Activated T-cell treated with anti-CD3 and anti-CD28 coated beads, Interleukin-2, amount 50 U/mL, for 24 hours (primary cell): ENCODE results near the gene CLPTM1.
A peak's percentile ranks its signal among the peaks of the same experiment; 100 is the strongest.

ENCODE experiments used
- DNase-seq: peaks from one replicate; pipeline ENCODE4 v3.0.0-alpha.2; 2020
- H3K27ac Mint-ChIP-seq: 2 replicates; pipeline ENCODE4 v1.8.0; 2020; ENCODE audit warnings: mild to moderate bottlenecking, mixed read lengths
- H3K27me3 Mint-ChIP-seq: 2 replicates; pipeline ENCODE4 v1.8.0; 2020; ENCODE audit warnings: mixed read lengths
- H3K36me3 Mint-ChIP-seq: 2 replicates; pipeline ENCODE4 v1.8.0; 2020; ENCODE audit warnings: low read depth, mixed read lengths
- H3K4me1 Mint-ChIP-seq: 2 replicates; pipeline ENCODE4 v1.8.0; 2020; ENCODE audit warnings: low read depth, mixed read lengths
- H3K4me3 Mint-ChIP-seq: 2 replicates; pipeline ENCODE4 v1.8.0; 2020; ENCODE audit warnings: mild to moderate bottlenecking, moderate library complexity, mixed read lengths
- H3K9me3 Mint-ChIP-seq: 2 replicates; pipeline ENCODE4 v1.8.0; 2020; ENCODE audit warnings: mixed read lengths

Gene CLPTM1

GRCh38 chr19:45001087-45001739, 46.0 kb downstream of the CLPTM1 start, which contains the start of gene RELB:
TSS of gene RELB (plus strand) at chr19:45001464. CDS start at chr19:45001580, 116 bp downstream.
- Mint-ChIP-seq H3K27me3 (no peaks in the 10 kb centered on the region), H3K27ac (peak within 1 kb of the TSS; percentile 99), H3K4me1 (peaks cover 29% of the 10 kb centered on the region), H3K9me3 (no peaks in the 10 kb centered on the region), H3K4me3 (peak within 1 kb of the TSS; percentile 95), H3K36me3 (peaks cover 42% of the 10 kb centered on the region)
- peak; percentile 99 for DNase-seq

GRCh38 chr19:45003485-45003884, 48.3 kb downstream of the CLPTM1 start:
- H3K9me3 Mint-ChIP-seq, result no peaks in the 10 kb centered on the region
- H3K27ac Mint-ChIP-seq, result peak overlapping the region; percentile 63
- H3K27me3 Mint-ChIP-seq, result no peaks in the 10 kb centered on the region
- no peak for DNase-seq
- H3K4me3 Mint-ChIP-seq, result peak overlapping the region; percentile 39
- H3K36me3 Mint-ChIP-seq, result peaks cover 62% of the 10 kb centered on the region
- peaks cover 31% of the 10 kb centered on the region for H3K4me1 Mint-ChIP-seq

GRCh38 chr19:45005787-45006186, 50.6 kb downstream of the CLPTM1 start:
- Mint-ChIP-seq H3K4me3 (no peak overlapping the region), H3K36me3 (peaks cover 81% of the 10 kb centered on the region), H3K27ac (peak overlapping the region; percentile 19), H3K9me3 (no peaks in the 10 kb centered on the region), H3K4me1 (peaks cover 20% of the 10 kb centered on the region), H3K27me3 (no peaks in the 10 kb centered on the region)
- no peak for DNase-seq

- Mint-ChIP-seq H3K9me3 (no peaks in the 10 kb centered on the region), H3K27me3 (no peaks in the 10 kb centered on the region), H3K4me3 (no peak overlapping the region), H3K4me1 (peaks cover 5% of the 10 kb centered on the region), H3K27ac (no peak overlapping the region), H3K36me3 (peaks cover 80% of the 10 kb centered on the region)
- DNase-seq, result no peak
Observed at GRCh38 chr19:45008552-45008951, 53.4 kb downstream of the CLPTM1 start.

DNA sequence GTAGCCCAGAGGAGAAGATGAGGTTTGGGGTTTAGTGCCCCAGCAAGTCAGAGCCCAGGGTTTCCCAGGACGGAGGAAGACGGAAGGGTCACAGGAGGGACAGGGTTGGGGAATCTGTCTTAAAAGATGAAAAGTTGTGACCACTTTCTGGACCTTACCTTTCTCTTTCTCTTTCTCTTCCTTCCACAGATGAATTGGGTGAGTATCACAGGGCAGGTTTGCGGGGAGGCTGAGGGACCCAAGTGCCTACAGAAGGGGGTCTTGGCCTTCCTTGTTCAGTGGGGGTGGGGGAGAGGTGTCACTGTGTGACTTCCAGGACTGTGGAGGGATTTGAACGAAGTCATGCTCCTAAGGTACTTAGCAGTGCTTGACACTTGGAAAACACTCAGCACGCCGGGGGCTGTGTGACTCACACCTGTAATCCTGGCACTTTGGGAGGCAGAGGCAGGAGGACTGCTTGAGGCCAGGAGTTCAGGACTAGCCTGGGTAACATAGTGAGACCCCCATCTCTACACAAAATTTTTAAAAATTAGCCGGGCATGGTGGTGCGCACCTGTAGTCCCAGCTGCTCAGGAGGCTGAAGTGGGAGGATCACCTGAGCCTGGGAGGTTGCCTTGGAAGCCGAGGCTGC, 54.6 kb downstream of the CLPTM1 start:
- Mint-ChIP-seq H3K4me3 (no peak overlapping the region), H3K27me3 (no peaks in the 10 kb centered on the region), H3K4me1 (peaks cover 5% of the 10 kb centered on the region), H3K36me3 (peaks cover 80% of the 10 kb centered on the region), H3K27ac (peak overlapping the region; percentile 61), H3K9me3 (no peaks in the 10 kb centered on the region)
- DNase-seq, result no peak

- DNase-seq, result no peak
- H3K4me3 Mint-ChIP-seq, result no peak overlapping the region
- peaks cover 7% of the 10 kb centered on the region for H3K4me1 Mint-ChIP-seq
- no peaks in the 10 kb centered on the region for H3K27me3 Mint-ChIP-seq
- peak overlapping the region; percentile 32 for H3K27ac Mint-ChIP-seq
- no peaks in the 10 kb centered on the region for H3K9me3 Mint-ChIP-seq
- peaks cover 82% of the 10 kb centered on the region for H3K36me3 Mint-ChIP-seq
Observed at GRCh38 chr19:45010306-45010705, 55.1 kb downstream of the CLPTM1 start.

DNA sequence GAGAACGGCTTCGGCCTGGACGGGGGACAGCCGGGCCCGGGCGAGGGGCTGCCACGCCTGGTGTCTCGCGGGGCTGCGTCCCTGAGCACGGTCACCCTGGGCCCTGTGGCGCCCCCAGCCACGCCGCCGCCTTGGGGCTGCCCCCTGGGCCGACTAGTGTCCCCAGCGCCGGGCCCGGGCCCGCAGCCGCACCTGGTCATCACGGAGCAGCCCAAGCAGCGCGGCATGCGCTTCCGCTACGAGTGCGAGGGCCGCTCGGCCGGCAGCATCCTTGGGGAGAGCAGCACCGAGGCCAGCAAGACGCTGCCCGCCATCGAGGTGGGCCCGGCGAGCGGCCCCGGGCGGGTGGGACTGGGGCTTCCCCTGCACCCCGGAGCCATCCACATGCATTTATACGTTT, 56.8 kb downstream of the CLPTM1 start:
- no peak overlapping the region for H3K27ac Mint-ChIP-seq
- peaks cover 15% of the 10 kb centered on the region for H3K4me1 Mint-ChIP-seq
- H3K4me3 Mint-ChIP-seq, result no peak overlapping the region
- no peaks in the 10 kb centered on the region for H3K9me3 Mint-ChIP-seq
- H3K27me3 Mint-ChIP-seq, result no peaks in the 10 kb centered on the region
- no peak for DNase-seq
- H3K36me3 Mint-ChIP-seq, result peaks cover 77% of the 10 kb centered on the region

DNA sequence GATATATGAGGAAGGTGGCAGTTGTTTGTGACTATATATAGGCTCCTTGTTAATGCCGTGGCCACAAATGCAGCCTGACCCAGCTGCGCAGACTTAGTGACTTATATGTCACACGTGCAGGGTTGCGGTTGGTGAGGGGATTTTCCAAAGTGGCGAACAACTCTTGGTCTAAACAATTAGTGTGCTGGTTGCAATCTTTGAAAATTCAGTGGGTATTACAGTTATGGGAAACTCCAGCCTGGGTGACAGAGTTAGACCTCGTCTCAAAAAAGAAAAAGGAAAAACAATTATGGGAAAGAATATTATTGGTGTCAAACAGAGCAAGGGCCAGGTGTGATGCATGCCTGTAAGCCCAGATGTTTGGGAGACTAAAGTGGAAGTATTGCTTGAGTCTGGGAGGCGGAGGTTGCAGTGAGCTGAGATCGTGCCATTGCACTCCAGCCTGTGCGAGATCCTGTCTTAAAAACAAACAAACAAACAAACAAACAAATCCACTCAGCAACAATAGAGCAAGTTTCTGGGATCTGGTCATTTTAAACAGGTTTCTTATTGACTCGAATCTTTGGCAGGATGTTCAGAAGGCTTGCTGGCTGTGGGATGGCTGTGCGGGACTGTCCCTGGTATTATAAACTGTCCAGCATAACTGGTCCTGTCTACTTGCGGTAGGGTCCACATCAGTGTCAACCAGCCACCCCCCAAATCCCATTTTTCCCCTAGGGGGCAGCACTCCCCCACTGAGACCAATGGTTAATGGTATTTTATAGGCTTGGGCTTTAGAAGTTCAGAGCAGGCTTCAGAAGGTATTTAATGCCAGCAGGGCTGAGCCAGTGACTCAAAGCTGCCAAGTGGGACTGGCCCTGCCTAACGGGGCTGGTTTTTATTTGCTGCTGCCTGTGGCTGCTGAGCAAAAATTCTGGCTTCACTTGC, 61.5 kb downstream of the CLPTM1 start:
- H3K27me3 Mint-ChIP-seq, result no peaks in the 10 kb centered on the region
- H3K4me1 Mint-ChIP-seq, result peaks cover 18% of the 10 kb centered on the region
- H3K27ac Mint-ChIP-seq, result peak overlapping the region; percentile 90
- DNase-seq, result peak; percentile 68
- H3K36me3 Mint-ChIP-seq, result peaks cover 69% of the 10 kb centered on the region
- no peaks in the 10 kb centered on the region for H3K9me3 Mint-ChIP-seq
- peak overlapping the region; percentile 42 for H3K4me3 Mint-ChIP-seq

DNA sequence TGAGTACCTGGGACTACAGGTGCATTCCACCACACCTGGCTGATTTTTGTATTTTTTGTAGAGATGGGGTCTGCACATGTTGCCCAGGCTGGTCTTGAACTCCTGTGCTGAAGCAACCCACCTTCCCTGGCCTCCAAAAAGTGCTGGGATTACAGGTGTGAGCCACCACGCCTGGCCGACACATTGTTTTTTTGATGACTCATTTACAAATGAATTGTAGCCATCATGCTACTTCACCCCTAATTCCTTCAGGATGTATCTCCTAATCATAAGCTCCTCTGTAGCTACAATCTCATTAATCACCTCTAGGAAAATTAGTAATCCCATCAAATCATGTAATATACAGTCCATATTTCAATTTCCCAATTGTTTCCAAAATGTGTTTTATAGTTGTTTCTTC, 64.0 kb downstream of the CLPTM1 start:
- no peaks in the 10 kb centered on the region for H3K27me3 Mint-ChIP-seq
- no peak for DNase-seq
- H3K9me3 Mint-ChIP-seq, result no peaks in the 10 kb centered on the region
- H3K4me3 Mint-ChIP-seq, result no peak overlapping the region
- H3K27ac Mint-ChIP-seq, result peak overlapping the region; percentile 22
- H3K4me1 Mint-ChIP-seq, result peaks cover 18% of the 10 kb centered on the region
- peaks cover 67% of the 10 kb centered on the region for H3K36me3 Mint-ChIP-seq

DNA sequence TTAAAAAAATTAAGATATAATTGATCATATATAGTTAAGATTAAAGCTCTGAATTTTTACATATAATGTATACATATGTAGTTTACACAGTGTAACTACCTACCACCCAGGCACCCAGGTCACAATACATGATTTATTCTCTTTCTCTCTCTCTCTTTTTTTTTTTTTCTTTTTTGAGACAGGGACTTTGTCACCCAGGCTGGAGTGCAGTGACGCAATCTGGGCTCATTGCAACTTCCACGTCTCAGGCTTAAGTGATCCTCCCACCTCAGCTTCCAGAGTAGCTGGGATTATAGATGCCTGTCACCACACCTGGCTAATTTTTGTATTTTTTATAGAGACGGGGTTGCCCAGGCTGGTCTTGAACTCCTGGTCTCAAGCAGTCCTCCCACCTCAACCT, 64.9 kb downstream of the CLPTM1 start:
- Mint-ChIP-seq H3K9me3 (no peaks in the 10 kb centered on the region), H3K27me3 (no peaks in the 10 kb centered on the region), H3K36me3 (peaks cover 66% of the 10 kb centered on the region), H3K4me3 (no peak overlapping the region), H3K27ac (no peak overlapping the region), H3K4me1 (peaks cover 18% of the 10 kb centered on the region)
- no peak for DNase-seq

GRCh38 chr19:45021971-45022370, 66.8 kb downstream of the CLPTM1 start:
- peaks cover 3% of the 10 kb centered on the region for H3K4me1 Mint-ChIP-seq
- no peaks in the 10 kb centered on the region for H3K9me3 Mint-ChIP-seq
- H3K27ac Mint-ChIP-seq, result no peak overlapping the region

DNA sequence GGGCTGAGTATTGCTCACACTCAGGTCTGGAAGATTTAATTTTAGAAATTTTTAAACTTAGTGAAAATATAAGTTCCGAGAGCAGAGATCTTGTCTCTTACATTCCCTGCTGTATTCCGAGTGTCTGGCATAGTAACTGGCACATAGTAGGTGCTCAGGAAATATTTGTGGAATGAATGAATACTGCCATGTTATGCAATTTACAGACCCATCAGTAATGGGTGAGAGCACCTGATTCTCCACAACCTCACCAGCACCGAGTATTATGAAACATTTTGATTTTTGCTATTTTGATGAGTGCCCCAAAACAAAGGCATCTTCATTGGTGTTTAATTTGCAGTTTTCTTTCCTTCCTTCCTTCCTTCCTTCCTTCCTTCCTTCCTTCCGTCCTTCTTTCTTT, 67.9 kb downstream of the CLPTM1 start:
- H3K4me1 Mint-ChIP-seq, result peaks cover 1% of the 10 kb centered on the region
- H3K27ac Mint-ChIP-seq, result no peak overlapping the region
- H3K9me3 Mint-ChIP-seq, result no peaks in the 10 kb centered on the region
- peaks cover 74% of the 10 kb centered on the region for H3K36me3 Mint-ChIP-seq
- H3K4me3 Mint-ChIP-seq, result no peak overlapping the region
- no peak for DNase-seq
- no peaks in the 10 kb centered on the region for H3K27me3 Mint-ChIP-seq

More at GRCh38 chr19:45021971-45022370, 66.8 kb downstream of the CLPTM1 start:
- no peak for DNase-seq
- no peak overlapping the region for H3K4me3 Mint-ChIP-seq
- H3K27me3 Mint-ChIP-seq, result no peaks in the 10 kb centered on the region
- peaks cover 71% of the 10 kb centered on the region for H3K36me3 Mint-ChIP-seq

GRCh38 chr19:45025264-45025663, 70.1 kb downstream of the CLPTM1 start:
- no peak overlapping the region for H3K4me3 Mint-ChIP-seq
- no peaks in the 10 kb centered on the region for H3K4me1 Mint-ChIP-seq
- H3K9me3 Mint-ChIP-seq, result no peaks in the 10 kb centered on the region
- H3K27me3 Mint-ChIP-seq, result no peaks in the 10 kb centered on the region
- no peak overlapping the region for H3K27ac Mint-ChIP-seq
- no peak for DNase-seq
- peaks cover 84% of the 10 kb centered on the region for H3K36me3 Mint-ChIP-seq

DNA sequence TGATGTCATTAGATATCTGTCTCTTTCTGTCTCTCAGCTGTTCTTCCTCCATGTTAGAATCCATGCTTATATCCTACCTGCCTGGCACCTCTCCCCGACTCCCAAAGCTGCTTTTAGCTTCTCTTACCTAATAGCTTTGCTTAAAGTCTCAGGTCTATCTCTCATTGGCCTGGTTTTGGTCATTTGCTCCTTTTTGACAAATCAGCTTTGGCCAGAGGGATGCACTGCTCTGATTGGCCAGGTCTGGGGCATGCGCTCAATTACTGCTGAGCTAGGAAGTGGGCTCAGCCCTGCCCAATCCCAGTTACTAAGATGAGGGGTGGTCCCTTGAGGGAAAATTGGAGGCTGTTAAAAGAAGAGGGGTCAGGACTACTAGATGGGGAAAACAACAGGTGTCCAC, 72.2 kb downstream of the CLPTM1 start:
- Mint-ChIP-seq H3K27me3 (no peaks in the 10 kb centered on the region), H3K27ac (no peak overlapping the region), H3K36me3 (peaks cover 89% of the 10 kb centered on the region), H3K9me3 (no peaks in the 10 kb centered on the region), H3K4me3 (no peak overlapping the region), H3K4me1 (no peaks in the 10 kb centered on the region)
- no peak for DNase-seq
